GM23248 (cell line): Measurements from ENCODE around the gene THBS3. TPM values are rescaled to one million over a fixed set of nuclear protein-coding genes. Genes with fewer than 3 reads are reported as not detected.
A peak's percentile ranks its signal among the peaks of the same experiment; 100 is the strongest.
"Not testable (repeated sequence)": the region's sequence is repeated elsewhere in the genome, so short reads cannot be mapped to it uniquely, and the experiment has no call there.

Experiments used
- DNase-seq: peaks from one replicate; pipeline ENCODE4 v3.0.0-alpha.2; 2015
- H2AFZ ChIP-seq: fragments of 200-600 bp; sonication (generic); 2 replicates; pipeline ENCODE4 v1.6.1; 2016; ENCODE audit warnings: antibody characterized with exemption
- H3F3A ChIP-seq: fragments of 200-600 bp; sonication (generic); 2 replicates; pipeline ENCODE4 v1.6.1; 2016; ENCODE audit warnings: mild to moderate bottlenecking, antibody characterized with exemption, mixed run types; ENCODE audit not compliant: insufficient read depth
- H3K27ac ChIP-seq: fragments of 200-600 bp; sonication (generic); 2 replicates; pipeline ENCODE4 v1.5.1; 2016; ENCODE audit warnings: mild to moderate bottlenecking
- H3K27me3 ChIP-seq: fragments of 200-600 bp; sonication (generic); replicated peaks from 2 replicates; pipeline ENCODE4 v1.6.1; 2016; ENCODE audit warnings: mild to moderate bottlenecking; ENCODE audit not compliant: insufficient read depth
- H3K36me3 ChIP-seq: fragments of 200-600 bp; sonication (generic); 2 replicates; pipeline ENCODE4 v1.6.1; 2016; ENCODE audit warnings: low read depth, mild to moderate bottlenecking
- H3K4me1 ChIP-seq: fragments of 200-600 bp; sonication (generic); 2 replicates; pipeline ENCODE4 v1.6.1; 2016; ENCODE audit warnings: mild to moderate bottlenecking; ENCODE audit not compliant: insufficient read depth
- H3K4me2 ChIP-seq: fragments of 200-600 bp; sonication (generic); one replicate; pipeline ENCODE4 v1.6.1; 2016; ENCODE audit warnings: mild to moderate bottlenecking; ENCODE audit not compliant: unreplicated experiment
- H3K4me3 ChIP-seq: fragments of 200-600 bp; sonication (generic); 2 replicates; pipeline ENCODE4 v1.5.1; 2016; ENCODE audit warnings: mild to moderate bottlenecking
- H3K79me2 ChIP-seq: fragments of 200-600 bp; sonication (generic); 2 replicates; pipeline ENCODE4 v1.6.1; 2016; ENCODE audit warnings: mild to moderate bottlenecking; ENCODE audit not compliant: insufficient read depth
- H3K9ac ChIP-seq: fragments of 200-600 bp; sonication (generic); 2 replicates; pipeline ENCODE4 v1.6.1; 2016; ENCODE audit warnings: mild to moderate bottlenecking
- H3K9me2 ChIP-seq: fragments of 200-600 bp; sonication (generic); 2 replicates; pipeline ENCODE4 v1.6.1; 2016; ENCODE audit warnings: mixed run types, mild to moderate bottlenecking, moderate library complexity; ENCODE audit not compliant: insufficient read depth
- H3K9me3 ChIP-seq: fragments of 200-600 bp; sonication (generic); one replicate; pipeline ENCODE4 v1.6.1; 2017; ENCODE audit warnings: low read depth
- H4K20me1 ChIP-seq: fragments of 200-600 bp; sonication (generic); 2 replicates; pipeline ENCODE4 v1.6.0; 2016; ENCODE audit not compliant: insufficient read depth
- EZH2 ChIP-seq: fragments of 200-600 bp; sonication (generic); IDR thresholded peaks from 2 replicates; pipeline ENCODE4 v1.6.1; 2018; ENCODE audit warnings: antibody characterized with exemption, mild to moderate bottlenecking; ENCODE audit not compliant: insufficient read depth, poor library complexity, severe bottlenecking
- EZH2phosphoT487 ChIP-seq: fragments of 200-600 bp; sonication (generic); IDR thresholded peaks from 2 replicates; pipeline ENCODE4 v1.6.1; 2018; ENCODE audit warnings: antibody characterized with exemption, moderate library complexity, mild to moderate bottlenecking, low read depth; ENCODE audit not compliant: insufficient read depth
- WGBS, 2 experiments: methylation state at CpG; one replicate each; pipeline ENCODE4 v1.1.6; 2015 to 2017; ENCODE audit warnings: low lambda C conversion rate in 2 of 2, low coverage in 1 of 2; ENCODE audit errors: missing lambda C conversion rate in 2 of 2; 5-methylcytosine and 5-hydroxymethylcytosine counted together
- in situ Hi-C: fragments of 300-500 bp; cut with MboI; formaldehyde crosslinking; loops from 2 replicates; pipeline ENCODE4 v1.15.0; 2020
- polyA plus RNA-seq: library from polyadenylated mRNA; unstranded; fragments of >200 nt; fragmentation: Nextera tagmentation; extraction: Ambion mirVana; gene quantifications from 2 replicates; pipeline ENCODE4 v1.2.1, GENCODE V29; 2016
- total RNA-seq: library from RNA; depleted of rRNA; stranded (reverse); fragments of >200 nt; shearing (Covaris generic); gene quantifications from 2 replicates; pipeline ENCODE4 v1.2.3, GENCODE V29; 2014

The THBS3 gene
- total and polyA plus RNA-seq, 2 experiments from 2014 or later, result 16.6 to 20.6 TPM

DNA sequence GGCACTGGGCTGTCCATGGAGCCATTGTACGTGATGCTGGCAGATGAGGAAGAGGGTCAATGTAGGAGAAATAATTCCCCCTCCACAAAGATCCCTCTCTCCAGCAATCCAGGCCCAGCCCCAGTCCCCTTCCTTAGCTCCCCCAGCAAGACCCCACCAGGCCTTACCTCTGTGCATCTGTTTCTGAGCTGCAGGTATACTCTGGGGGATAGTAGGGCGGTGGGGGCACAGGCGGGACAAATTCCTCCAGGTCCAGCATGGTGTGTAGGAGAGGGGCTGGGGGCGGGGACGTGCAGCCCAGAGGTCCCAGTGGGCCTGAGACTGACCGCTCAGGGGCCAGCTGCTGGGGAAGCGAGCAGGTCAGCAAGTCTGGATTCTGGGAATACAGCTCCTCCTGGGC is 43.9 kb upstream of the THBS3 start:
- WGBS, 2 experiments, result 85 to 94% methylated on average over 3 to 7 of the region's 7 CpGs
- Histone ChIP-seq H3K4me2 (no peak overlapping the region), H2AFZ (no peak overlapping the region), H3K4me1 (peaks cover 7% of the 10 kb centered on the region; the same call in 1 of the 2 replicates), H3K79me2 (peaks cover 23% of the 10 kb centered on the region), H4K20me1 (no peaks in the 10 kb centered on the region), H3K9ac (no peak overlapping the region), H3K9me2 (no peaks in the 10 kb centered on the region), H3K27ac (no peak overlapping the region), H3K27me3 (no peaks in the 10 kb centered on the region), H3K36me3 (no peaks in the 10 kb centered on the region), H3K9me3 (no peaks in the 10 kb centered on the region), H3F3A (peaks cover 9% of the 10 kb centered on the region; the same call in 1 of the 2 replicates), H3K4me3 (no peak overlapping the region)
- in situ Hi-C loops, result no loop called here
- DNase-seq, result no peak
- TF ChIP-seq EZH2phosphoT487 (no peak), EZH2 (no peak)

DNA sequence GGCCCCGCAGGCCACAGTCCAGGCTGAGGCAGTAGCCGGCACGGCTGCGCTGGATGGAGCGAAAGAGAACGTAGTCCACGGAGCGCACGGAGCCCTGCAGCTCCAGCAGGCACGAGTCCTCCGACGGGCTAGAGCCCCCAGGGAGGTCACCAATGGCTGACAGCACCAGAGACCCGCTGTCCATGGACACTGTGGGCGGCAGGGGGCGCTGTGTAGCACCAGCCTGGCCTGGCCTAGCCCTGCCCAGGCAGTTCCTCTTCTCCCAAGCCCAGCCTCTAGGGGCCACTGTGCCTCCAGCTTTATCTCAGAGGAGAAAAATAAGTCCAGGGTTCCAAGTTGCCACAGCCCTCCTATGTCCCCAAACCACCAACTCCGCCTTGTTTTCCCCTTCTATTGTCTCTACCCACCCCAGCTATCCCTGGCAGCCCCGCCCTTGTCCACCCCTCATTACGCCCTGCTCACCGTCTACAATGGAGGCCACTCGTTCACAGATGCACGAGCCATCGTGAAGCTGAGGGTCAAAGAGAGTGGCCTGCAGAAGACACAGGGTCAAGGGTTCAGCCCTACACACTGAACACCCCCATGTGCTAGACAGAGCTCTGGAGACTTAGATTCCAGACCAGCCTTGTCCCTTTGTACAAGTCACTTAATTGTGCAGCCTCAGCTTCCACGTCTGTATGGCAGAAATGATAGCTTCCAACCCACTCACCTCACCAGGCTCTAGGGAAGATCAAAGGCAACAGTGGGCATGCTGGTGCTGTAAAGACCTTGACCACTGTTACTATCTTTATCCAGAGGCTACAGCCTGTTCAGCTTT is 43.1 kb upstream of the THBS3 start:
- H3K9ac ChIP-seq, result 0 out of 2 replicates have a peak overlapping the region, but pooled peaks have one; percentile 26
- peak; percentile 95 for DNase-seq
- H3K27ac ChIP-seq, result no peak overlapping the region
- peak overlapping the region; percentile 68 for H2AFZ ChIP-seq
- H3K9me2 ChIP-seq, result no peaks in the 10 kb centered on the region
- in situ Hi-C loops, result no loop called here
- H4K20me1 ChIP-seq, result no peaks in the 10 kb centered on the region
- no peaks in the 10 kb centered on the region for H3K27me3 ChIP-seq
- H3F3A ChIP-seq, result peaks cover 3% of the 10 kb centered on the region; the same call in 1 of the 2 replicates
- no peaks in the 10 kb centered on the region for H3K36me3 ChIP-seq
- H3K4me1 ChIP-seq, result peaks cover 7% of the 10 kb centered on the region; the same call in 1 of the 2 replicates
- peaks cover 23% of the 10 kb centered on the region for H3K79me2 ChIP-seq
- no peak overlapping the region for H3K4me2 ChIP-seq
- no peak overlapping the region for H3K4me3 ChIP-seq
- 18 to 28% methylated on average over 22 of the region's 23 CpGs for WGBS, 2 experiments
- H3K9me3 ChIP-seq, result no peaks in the 10 kb centered on the region
- TF ChIP-seq EZH2phosphoT487 (no peak), EZH2 (no peak)

DNA sequence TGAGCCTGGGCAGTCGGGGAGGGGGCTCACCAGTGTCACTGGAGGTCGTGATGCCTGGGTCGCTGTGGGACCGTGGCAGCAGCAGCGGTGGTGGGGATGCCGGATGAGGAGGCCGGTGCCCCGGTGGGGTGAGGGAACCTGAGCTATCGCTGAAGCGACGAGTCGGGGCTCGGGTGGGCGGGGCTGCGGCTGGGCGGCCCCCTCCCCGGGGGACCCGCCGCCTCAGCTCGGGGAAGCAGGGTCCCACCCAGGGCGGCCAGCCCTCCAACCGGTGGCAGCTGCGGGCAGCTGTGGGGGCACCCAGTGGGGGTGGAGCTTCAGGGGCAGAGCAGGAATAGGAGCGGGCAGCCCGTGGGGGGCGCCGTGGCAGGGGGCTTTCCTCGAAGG is 42.5 kb upstream of the THBS3 start:
- H3K4me2 ChIP-seq, result no peak overlapping the region
- no peak overlapping the region for H3K4me3 ChIP-seq
- no peak for DNase-seq
- peaks cover 8% of the 10 kb centered on the region; the same call in 1 of the 2 replicates for H3F3A ChIP-seq
- 42 to 59% methylated on average over 10 to 23 of the region's 28 CpGs for WGBS, 2 experiments
- H3K36me3 ChIP-seq, result no peaks in the 10 kb centered on the region
- no peak for TF ChIP-seq EZH2
- TF ChIP-seq EZH2phosphoT487, result no peak
- peak overlapping the region; percentile 68 for H2AFZ ChIP-seq
- H4K20me1 ChIP-seq, result no peaks in the 10 kb centered on the region
- H3K9me3 ChIP-seq, result no peaks in the 10 kb centered on the region
- H3K27me3 ChIP-seq, result no peaks in the 10 kb centered on the region
- 0 out of 2 replicates have a peak overlapping the region, but pooled peaks have one; percentile 26 for H3K9ac ChIP-seq
- H3K79me2 ChIP-seq, result peaks cover 23% of the 10 kb centered on the region
- H3K4me1 ChIP-seq, result peaks cover 9% of the 10 kb centered on the region; the same call in 1 of the 2 replicates
- in situ Hi-C loops, result no loop called here
- H3K27ac ChIP-seq, result no peak overlapping the region
- no peaks in the 10 kb centered on the region for H3K9me2 ChIP-seq

DNA sequence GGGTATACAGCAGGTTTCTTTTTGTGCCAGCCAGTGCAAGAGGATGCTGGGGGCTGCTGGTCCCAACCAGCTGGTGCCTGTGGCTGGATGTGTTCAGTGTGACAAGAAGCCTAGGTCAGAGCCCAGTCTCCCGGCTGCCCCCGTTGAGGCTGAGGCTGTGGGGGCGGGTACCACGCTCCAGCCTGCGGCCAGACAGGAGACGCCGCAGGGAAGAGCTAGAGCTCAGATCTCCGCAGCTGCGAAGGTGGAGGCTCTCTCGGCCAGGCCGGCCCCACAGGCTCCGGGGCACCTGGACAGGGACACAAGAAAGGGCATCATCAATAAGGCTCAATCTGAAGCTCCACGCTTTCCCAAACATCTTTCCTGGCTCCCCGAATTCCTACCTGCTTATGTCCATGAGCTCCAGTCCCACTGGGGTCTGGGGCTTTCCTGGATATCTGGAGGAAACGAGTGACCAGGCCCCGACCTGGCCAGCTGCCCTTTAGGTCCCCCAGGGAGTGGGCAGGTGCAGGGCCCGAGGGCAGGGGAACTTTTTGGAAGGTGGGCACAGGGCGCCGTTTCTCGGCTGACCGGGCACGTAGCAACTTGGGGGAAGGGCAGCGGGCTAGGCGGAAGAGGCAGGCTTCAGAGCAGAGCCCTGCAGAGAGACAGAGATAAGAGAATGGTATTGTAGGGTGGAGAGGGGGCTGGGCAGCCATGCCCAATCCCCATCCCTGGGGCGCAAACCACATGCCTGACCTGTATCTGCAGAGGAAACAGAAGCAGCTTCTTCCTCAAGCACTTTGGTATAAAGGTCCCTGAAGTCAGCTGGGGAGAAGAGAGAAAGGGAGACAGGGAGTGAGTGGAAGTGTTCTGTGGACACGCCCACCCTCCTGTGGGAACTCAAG is 40.2 kb upstream of the THBS3 start:
- Histone ChIP-seq H4K20me1 (no peaks in the 10 kb centered on the region), H3K9ac (no peak overlapping the region), H3F3A (peaks cover 23% of the 10 kb centered on the region), H3K27ac (no peak overlapping the region), H3K79me2 (peaks cover 9% of the 10 kb centered on the region), H3K36me3 (no peaks in the 10 kb centered on the region), H3K9me2 (no peaks in the 10 kb centered on the region), H2AFZ (no peak overlapping the region), H3K27me3 (no peaks in the 10 kb centered on the region), H3K4me1 (peaks cover 10% of the 10 kb centered on the region), H3K9me3 (no peaks in the 10 kb centered on the region), H3K4me3 (no peak overlapping the region), H3K4me2 (no peak overlapping the region)
- TF ChIP-seq EZH2phosphoT487, result no peak
- TF ChIP-seq EZH2, result no peak
- in situ Hi-C loops, result no loop called here
- no peak for DNase-seq
- WGBS, 2 experiments, result 91 to 92% methylated on average over 26 of the region's 26 CpGs

DNA sequence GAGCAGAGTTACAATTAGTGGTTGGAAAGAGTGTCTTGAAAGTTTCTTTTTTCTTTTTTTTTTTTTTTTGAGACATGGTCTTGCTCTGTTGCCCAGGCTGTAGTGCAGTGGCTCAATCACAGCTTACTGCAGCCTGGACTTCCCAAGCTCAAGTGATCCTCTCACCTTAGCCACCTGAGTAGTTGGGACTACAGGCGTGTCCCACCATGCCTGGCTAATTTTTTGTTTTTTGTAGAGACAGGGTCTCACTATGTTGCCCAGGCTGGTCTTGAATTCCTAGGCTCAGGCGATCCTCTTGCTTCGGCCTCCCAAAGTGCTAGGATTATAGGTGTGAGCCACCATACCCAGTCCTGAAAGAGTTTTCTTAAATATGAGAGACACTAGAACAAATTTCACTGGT is 39.1 kb upstream of the THBS3 start:
- peaks cover 14% of the 10 kb centered on the region for H3K4me1 ChIP-seq
- H3K9ac ChIP-seq, H4K20me1 ChIP-seq, H2AFZ ChIP-seq, H3K4me2 ChIP-seq, H3K9me2 ChIP-seq, H3K36me3 ChIP-seq, H3K9me3 ChIP-seq, H3K27me3 ChIP-seq, DNase-seq, H3K4me3 ChIP-seq, in situ Hi-C loops, H3K27ac ChIP-seq: not testable (repeated sequence)
- peaks cover 29% of the 10 kb centered on the region for H3F3A ChIP-seq
- H3K79me2 ChIP-seq, result peaks cover 17% of the 10 kb centered on the region
- 90 to 94% methylated on average over 3 of the region's 3 CpGs for WGBS, 2 experiments
